A673 (cell line): ENCODE measurements around the gene C4orf50. TPM values are rescaled to one million over a fixed set of nuclear protein-coding genes. Genes with fewer than 3 reads are reported as not detected.

ENCODE experiments used
- BruUV-seq: library from RNA; stranded (reverse); fragments of 400-500 nt; replicated peaks from 2 replicates; lab custom pipeline; 2021; lab: Mats Ljungman, UMichigan
- CTCF ChIA-PET: fragments of 300-600 bp; sonication (Branson Sonifier 250); formaldehyde crosslinking; loops from one replicate; lab custom pipeline; 2022; ENCODE audit warnings: antibody characterized with exemption; lab: Charles Lee
- POLR2A ChIA-PET: fragments of 300-600 bp; sonication (Branson Sonifier 250); formaldehyde crosslinking; loops from one replicate; lab custom pipeline; 2022; ENCODE audit warnings: antibody characterized with exemption; ENCODE audit not compliant: low non-redundant PET; lab: Charles Lee
- DNase-seq: peaks from one replicate; pipeline ENCODE4 v3.0.0-alpha.2; 2015; ENCODE audit warnings: low spot score
- H3K27ac ChIP-seq: fragments of 200-600 bp; sonication (generic); 2 replicates; pipeline ENCODE4 v1.5.1; 2016; ENCODE audit warnings: mixed run types, low read depth, mild to moderate bottlenecking, mixed read lengths, antibody characterized with exemption, low read length; ENCODE audit not compliant: poor library complexity, severe bottlenecking
- H3K27me3 ChIP-seq: fragments of 200-600 bp; sonication (generic); replicated peaks from 2 replicates; pipeline ENCODE4 v1.6.1; 2017; ENCODE audit warnings: mixed run types, low read depth, mild to moderate bottlenecking, mixed read lengths, antibody characterized with exemption, low read length; ENCODE audit not compliant: insufficient read depth, poor library complexity
- H3K36me3 ChIP-seq: fragments of 200-600 bp; sonication (generic); 2 replicates; pipeline ENCODE4 v1.6.1; 2016; ENCODE audit warnings: mixed run types, mild to moderate bottlenecking, mixed read lengths, antibody characterized with exemption, low read length; ENCODE audit not compliant: insufficient read depth, poor library complexity, severe bottlenecking
- H3K4me1 ChIP-seq: fragments of 200-600 bp; sonication (generic); 2 replicates; pipeline ENCODE4 v1.6.1; 2017; ENCODE audit warnings: mixed run types, mild to moderate bottlenecking, mixed read lengths, antibody characterized with exemption, low read length; ENCODE audit not compliant: insufficient read depth, poor library complexity, severe bottlenecking
- H3K4me3 ChIP-seq: fragments of 200-600 bp; sonication (generic); 2 replicates; pipeline ENCODE4 v1.5.1; 2016; ENCODE audit warnings: low read depth, mixed run types, mild to moderate bottlenecking, mixed read lengths, low read length; ENCODE audit not compliant: poor library complexity, severe bottlenecking
- H3K9me3 ChIP-seq: fragments of 200-600 bp; sonication (generic); 2 replicates; pipeline ENCODE4 v1.6.1; 2016; ENCODE audit warnings: mixed run types, low read depth, mild to moderate bottlenecking, mixed read lengths, antibody characterized with exemption, low read length; ENCODE audit not compliant: poor library complexity, severe bottlenecking
- EZH2 ChIP-seq: fragments of 200-600 bp; sonication (generic); IDR thresholded peaks from 2 replicates; pipeline ENCODE4 v1.6.1; 2017; ENCODE audit warnings: borderline replicate concordance, low read depth, mild to moderate bottlenecking, mixed read lengths, antibody characterized with exemption, low read length; ENCODE audit not compliant: poor library complexity, severe bottlenecking
- intact Hi-C: fragments of 100-400 bp; cut with micrococcal nuclease; formaldehyde crosslinking; loops from one replicate; pipeline ENCODE4 v1.10.0; 2022; ENCODE audit not compliant: unreplicated experiment
- total RNA-seq: library from RNA; stranded (reverse); gene quantifications from 2 replicates; pipeline ENCODE4 v1.2.3, GENCODE V29; 2021
- TF ChIP-seq, protein P1 (sequence below): fragments of 300-800, 200-600 bp; sonication (generic); conservative IDR thresholded peaks from 2 replicates; pipeline ENCODE4 v1.5.1; 2017; ENCODE audit warnings: low read depth, mild to moderate bottlenecking, antibody characterized with exemption, low read length, moderate library complexity, mixed read lengths

The C4orf50 gene
- total RNA-seq, 1 experiment from 2014 or later = not detected

DNA sequence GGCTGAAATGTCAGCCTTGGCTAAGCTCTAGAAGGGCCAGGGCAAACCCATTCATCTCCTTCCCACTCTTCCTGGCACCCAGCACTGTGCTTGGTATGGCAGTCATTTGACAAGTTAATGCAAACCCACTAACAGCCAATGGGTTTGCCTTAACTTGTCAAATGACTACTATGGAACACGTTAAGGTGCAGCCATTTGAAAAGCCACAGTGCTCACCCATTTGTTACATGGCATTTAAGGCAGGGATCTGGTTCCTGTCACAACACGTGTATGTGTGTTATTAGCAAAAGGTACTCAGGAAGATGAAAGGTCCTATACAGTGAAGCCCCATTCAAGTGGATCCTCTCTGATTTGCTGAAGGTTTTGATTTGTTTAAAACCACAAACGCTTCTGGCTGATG, 132.5 kb downstream of the C4orf50 start:
- H3K36me3 ChIP-seq = no peaks in the 10 kb centered on the region
- ChIA-PET CTCF (no interaction called here), POLR2A (no interaction called here)
- BruUV-seq = no TSS peak
- H3K27ac ChIP-seq = no peak overlapping the region
- intact Hi-C loops = loop anchor here (5.0 kb wide), 1 partner anchor 63 kb away; no protein-coding TSS in a partner anchor
- H3K27me3 ChIP-seq = no peaks in the 10 kb centered on the region
- H3K9me3 ChIP-seq = no peaks in the 10 kb centered on the region
- peaks cover 31% of the 10 kb centered on the region for H3K4me1 ChIP-seq
- H3K4me3 ChIP-seq = no peak overlapping the region
- no peak for DNase-seq
- TF ChIP-seq EZH2 = no peak
- TF ChIP-seq, protein P1, sequence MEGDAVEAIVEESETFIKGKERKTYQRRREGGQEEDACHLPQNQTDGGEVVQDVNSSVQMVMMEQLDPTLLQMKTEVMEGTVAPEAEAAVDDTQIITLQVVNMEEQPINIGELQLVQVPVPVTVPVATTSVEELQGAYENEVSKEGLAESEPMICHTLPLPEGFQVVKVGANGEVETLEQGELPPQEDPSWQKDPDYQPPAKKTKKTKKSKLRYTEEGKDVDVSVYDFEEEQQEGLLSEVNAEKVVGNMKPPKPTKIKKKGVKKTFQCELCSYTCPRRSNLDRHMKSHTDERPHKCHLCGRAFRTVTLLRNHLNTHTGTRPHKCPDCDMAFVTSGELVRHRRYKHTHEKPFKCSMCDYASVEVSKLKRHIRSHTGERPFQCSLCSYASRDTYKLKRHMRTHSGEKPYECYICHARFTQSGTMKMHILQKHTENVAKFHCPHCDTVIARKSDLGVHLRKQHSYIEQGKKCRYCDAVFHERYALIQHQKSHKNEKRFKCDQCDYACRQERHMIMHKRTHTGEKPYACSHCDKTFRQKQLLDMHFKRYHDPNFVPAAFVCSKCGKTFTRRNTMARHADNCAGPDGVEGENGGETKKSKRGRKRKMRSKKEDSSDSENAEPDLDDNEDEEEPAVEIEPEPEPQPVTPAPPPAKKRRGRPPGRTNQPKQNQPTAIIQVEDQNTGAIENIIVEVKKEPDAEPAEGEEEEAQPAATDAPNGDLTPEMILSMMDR = no peak

- Histone ChIP-seq H3K4me1 (peaks cover 24% of the 10 kb centered on the region), H3K9me3 (no peaks in the 10 kb centered on the region), H3K36me3 (no peaks in the 10 kb centered on the region), H3K4me3 (no peak overlapping the region), H3K27me3 (no peaks in the 10 kb centered on the region), H3K27ac (no peak overlapping the region)
- BruUV-seq = TSS peak; percentile 18
- DNase-seq = peak; percentile 40
- ChIA-PET POLR2A (interaction anchor here (0.6 kb wide), 1 partner anchor 220 kb away, joined by 3 read pairs; no protein-coding TSS in a partner anchor), CTCF (interaction anchor here (0.6 kb wide), 1 partner anchor 10 kb away, joined by 4 read pairs; no protein-coding TSS in a partner anchor)
- intact Hi-C loops = loop anchor here (5.0 kb wide), 1 partner anchor 62 kb away; no protein-coding TSS in a partner anchor
- TF ChIP-seq EZH2 = no peak
- TF ChIP-seq, protein P1 = no peak
These were observed 133.4 kb downstream of the C4orf50 start for GRCh38 chr4:5884796-5885195.

DNA sequence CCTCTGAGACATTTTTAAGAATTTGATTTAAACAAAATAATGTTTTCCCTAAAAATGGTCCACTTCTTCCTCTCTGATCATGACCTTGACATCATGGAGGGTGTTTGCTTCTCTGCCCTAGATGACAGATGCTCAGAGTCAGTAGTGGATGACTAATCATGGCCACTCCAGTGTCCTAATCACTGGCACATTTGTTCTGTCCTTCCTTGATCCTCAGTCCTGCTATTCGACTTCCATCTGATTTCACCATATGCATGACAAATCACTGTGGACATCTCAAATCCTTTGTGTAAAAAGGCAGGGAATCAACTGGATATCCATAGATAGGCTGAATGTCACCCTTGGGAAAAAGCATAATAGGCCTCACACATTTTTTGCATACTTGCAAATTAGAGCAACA, 134.3 kb downstream of the C4orf50 start:
- POLR2A ChIA-PET = interaction anchor here (0.6 kb wide), 1 partner anchor 219 kb away, joined by 3 read pairs; no protein-coding TSS in a partner anchor
- CTCF ChIA-PET = no interaction called here

More for the DNA sequence above, 134.3 kb downstream of the C4orf50 start:
- H3K27me3 ChIP-seq = no peaks in the 10 kb centered on the region
- no peak for TF ChIP-seq EZH2
- TF ChIP-seq, protein P1 = no peak
- H3K36me3 ChIP-seq = no peaks in the 10 kb centered on the region
- no TSS peak for BruUV-seq
- H3K9me3 ChIP-seq = no peaks in the 10 kb centered on the region
- intact Hi-C loops = no loop called here
- peaks cover 21% of the 10 kb centered on the region for H3K4me1 ChIP-seq
- H3K4me3 ChIP-seq = no peak overlapping the region
- DNase-seq = no peak
- H3K27ac ChIP-seq = no peak overlapping the region
